Measurements from ENCODE around the gene TP53INP2.
"Not testable (repeated sequence)": the region's sequence is repeated elsewhere in the genome, so short reads cannot be mapped to it uniquely, and the experiment has no call there.

TP53INP2 gene

GRCh38 chr20:34704177-34705007 lies at the start of gene TP53INP2:
Gene TP53INP2, plus strand, starts transcription at chr20:34704344. Its CDS starts 4,396 bp downstream, at chr20:34708740.
- peak; percentile 86 for DNase-seq

GRCh38 chr20:34658654-34659053 lies 45.5 kb upstream of the TP53INP2 start:
- DNase-seq = not testable (repeated sequence)

- peak; percentile 53 for DNase-seq
These were observed 42.3 kb upstream of the TP53INP2 start for GRCh38 chr20:34661811-34662210.

GRCh38 chr20:34663213-34663943 lies 40.8 kb upstream of the TP53INP2 start:
- DNase-seq = no peak

GRCh38 chr20:34664751-34665150 lies 39.4 kb upstream of the TP53INP2 start:
- not testable (repeated sequence) for DNase-seq

GRCh38 chr20:34669094-34669493 lies 35.0 kb upstream of the TP53INP2 start:
- DNase-seq = no peak

- DNase-seq = no peak
These were observed 30.7 kb upstream of the TP53INP2 start for GRCh38 chr20:34673412-34673811.

GRCh38 chr20:34675561-34675960 lies 28.6 kb upstream of the TP53INP2 start:
- DNase-seq = no peak

- no peak for DNase-seq
These were observed 28.0 kb upstream of the TP53INP2 start for GRCh38 chr20:34675993-34676641.

GRCh38 chr20:34676642-34677373 lies 27.3 kb upstream of the TP53INP2 start, which contains the start of gene PIGU:
Gene PIGU, minus strand, starts transcription at chr20:34677092. Its CDS starts 7 bp downstream, at chr20:34677085.
- DNase-seq = peak; percentile 98

GRCh38 chr20:34680586-34681175 lies 23.5 kb upstream of the TP53INP2 start:
- peak; percentile 51 for DNase-seq

- no peak for DNase-seq
These were observed 20.5 kb upstream of the TP53INP2 start for GRCh38 chr20:34683667-34684066.

- no peak for DNase-seq
These were observed 14.7 kb upstream of the TP53INP2 start for GRCh38 chr20:34689486-34689885.

- DNase-seq = no peak
These were observed 12.3 kb upstream of the TP53INP2 start for GRCh38 chr20:34691838-34692237.

GRCh38 chr20:34693414-34693813 lies 10.7 kb upstream of the TP53INP2 start:
- DNase-seq = no peak

GRCh38 chr20:34701405-34702085 lies 2.6 kb upstream of the TP53INP2 start:
- no peak for DNase-seq

GRCh38 chr20:34703061-34703423 lies 1.1 kb upstream of the TP53INP2 start:
- DNase-seq = no peak

- DNase-seq = no peak
These were observed 544 bp upstream of the TP53INP2 start for GRCh38 chr20:34703424-34704176.

GRCh38 chr20:34705008-34705396 lies 858 bp downstream of the TP53INP2 start:
- DNase-seq = no peak

GRCh38 chr20:34705397-34706301 lies 1.5 kb downstream of the TP53INP2 start:
- DNase-seq = peak; percentile 23

Measured in activated CD4-positive, alpha-beta T cell treated with anti-CD3 and anti-CD28 coated beads, Interleukin-10, Interleukin-2, amounts not matched to agents 100 ng/mL and 50 ng/mL, durations not matched to agents 16 hours and 8 hours (primary cell).